K562 (cell line): ENCODE results near the gene PDCD7. TPM values are rescaled to one million over a fixed set of nuclear protein-coding genes. Genes with fewer than 3 reads are reported as not detected.

Source experiments
- ATAC-seq: fragments of 200-7000 bp; cut with Tn5 transposase; 3 replicates; pipeline ENCODE4 v1.9.1; 2020; ENCODE audit warnings: moderate library complexity
- BruUV-seq: library from RNA; stranded (reverse); fragments of 400-500 nt; replicated peaks from 2 replicates; lab custom pipeline; 2021; lab: Mats Ljungman, UMichigan
- CTCF ChIA-PET: fragments of 300-600 bp; formaldehyde crosslinking; extraction: SDS; loops from one replicate; lab custom pipeline; 2021; ENCODE audit warnings: low intra/inter-chr PET ratio; lab: Yijun Ruan, JAX
- POLR2A ChIA-PET: fragments of 300-600, 350-650 bp; sonication (Branson Sonifier 250); formaldehyde crosslinking; extraction: SDS; loops from one replicate; lab custom pipeline; 2021; ENCODE audit warnings: antibody characterized with exemption, inconsistent platforms; lab: Yijun Ruan, JAX
- DNase-seq, 4 experiments: peaks; one replicate each; pipeline versions ENCODE4 v3.0.0 to v3.0.0-alpha.2; 2011 to 2018; ENCODE audit warnings: low spot score in 3 of 4, mixed read lengths in 3 of 4; ENCODE audit errors: extremely low read depth in 1 of 4
- FAIRE-seq: peaks from 2 replicates; lab custom pipeline; 2011; peaks lifted over from hg19 to GRCh38; lab: Jason Lieb, UNC
- H2AFZ ChIP-seq: 2 replicates; pipeline ENCODE4 v1.6.0; 2011; ENCODE audit warnings: low read depth, low read length, control low read depth, inconsistent platforms
- H3K27ac ChIP-seq: fragments of 200-600 bp; 3 replicates; pipeline ENCODE4 v1.8.0; 2011; ENCODE audit warnings: low read depth, mild to moderate bottlenecking, control low read depth, inconsistent platforms, low read length, moderate library complexity, mixed read lengths; ENCODE audit errors: extremely low read depth
- H3K27me3 ChIP-seq, 2 experiments: fragments of 300-600 bp in 1 of 2; 2 replicates in 1 of 2; 3 replicates in 1 of 2; pipeline versions ENCODE4 v1.6.0 to v1.8.0; 2011; ENCODE audit warnings: inconsistent platforms in 2 of 2, low read length in 2 of 2, mild to moderate bottlenecking in 1 of 2, mixed read lengths in 1 of 2, moderate library complexity in 1 of 2; ENCODE audit not compliant: control insufficient read depth in 2 of 2, insufficient read depth in 2 of 2
- H3K36me3 ChIP-seq: fragments of 300-600 bp; 3 replicates; pipeline ENCODE4 v1.8.0; 2011; ENCODE audit warnings: mild to moderate bottlenecking, low read length, inconsistent platforms; ENCODE audit not compliant: control insufficient read depth, insufficient read depth
- H3K4me1 ChIP-seq, 2 experiments: fragments of 200-600 bp in 1 of 2; replicated peaks in 1 of 2; 2 replicates in 1 of 2; 3 replicates in 1 of 2; pipeline versions ENCODE4 v1.5.1 to v1.8.0; 2011; ENCODE audit warnings: inconsistent platforms in 2 of 2, low read length in 2 of 2, mild to moderate bottlenecking in 1 of 2, mixed read lengths in 1 of 2, moderate library complexity in 1 of 2; ENCODE audit not compliant: control insufficient read depth in 2 of 2, insufficient read depth in 2 of 2
- H3K4me2 ChIP-seq: 2 replicates; pipeline ENCODE4 v1.6.1; 2011; ENCODE audit warnings: low read length, control low read depth, inconsistent platforms, mixed read lengths; ENCODE audit not compliant: insufficient read depth
- H3K4me3 ChIP-seq: fragments of 200-600 bp; sonication (generic), shearing (Covaris generic); 2 replicates; pipeline ENCODE4 v1.5.1; 2016; ENCODE audit warnings: control low read depth, inconsistent platforms
- H3K79me2 ChIP-seq: fragments of 200-600 bp; 3 replicates; pipeline ENCODE4 v1.8.0; 2011; ENCODE audit warnings: low read length, inconsistent platforms; ENCODE audit not compliant: control insufficient read depth, insufficient read depth
- H3K9ac ChIP-seq, 2 experiments: 2 replicates each; pipeline versions ENCODE4 v1.6.0 to v1.6.1; 2011; ENCODE audit warnings: low read depth in 2 of 2, low read length in 2 of 2, control low read depth in 1 of 2, inconsistent platforms in 1 of 2, mild to moderate bottlenecking in 1 of 2, mixed read lengths in 1 of 2; ENCODE audit not compliant: insufficient read depth in 1 of 2
- H3K9me1 ChIP-seq: one replicate; pipeline ENCODE4 v1.6.0; 2011; ENCODE audit warnings: inconsistent platforms, mild to moderate bottlenecking, low read length, moderate library complexity; ENCODE audit not compliant: control insufficient read depth, insufficient read depth
- H3K9me3 ChIP-seq: replicated peaks from 2 replicates; pipeline ENCODE4 v1.5.1; 2011; ENCODE audit warnings: low read depth, low read length, inconsistent platforms; ENCODE audit not compliant: control insufficient read depth, insufficient read depth
- H4K20me1 ChIP-seq: replicated peaks from 2 replicates; pipeline ENCODE4 v1.6.1; 2011; ENCODE audit warnings: low read length, inconsistent platforms, mixed read lengths; ENCODE audit not compliant: control insufficient read depth, insufficient read depth
- BRD9 ChIP-seq: fragments of 450-650 bp; IDR thresholded peaks from 2 replicates; pipeline ENCODE4 v1.6.1; 2018; ENCODE audit warnings: low read depth; ENCODE audit not compliant: partially characterized antibody
- CEBPZ ChIP-seq: fragments of 150-350 bp; IDR thresholded peaks from 2 replicates; pipeline ENCODE4 v1.6.1; 2014; ENCODE audit warnings: low read depth, mild to moderate bottlenecking, low read length, borderline replicate concordance
- ETS1 ChIP-seq: conservative IDR thresholded peaks from 2 replicates; pipeline ENCODE4 v1.6.1; 2011; ENCODE audit warnings: low read depth, mild to moderate bottlenecking, low read length; ENCODE audit not compliant: control insufficient read depth
- KLF10 ChIP-seq: fragments of 250-450 bp; sonication (Bioruptor Pico); IDR thresholded peaks from 2 replicates; pipeline ENCODE4 v1.6.1; 2021; ENCODE audit warnings: matching md5 sums
- NR0B1 ChIP-seq: fragments of 450-650 bp; IDR thresholded peaks from one replicate; pipeline ENCODE4 v1.6.1; 2018; ENCODE audit warnings: mild to moderate bottlenecking, moderate library complexity; ENCODE audit not compliant: partially characterized antibody
- ZBTB11 ChIP-seq, 3 experiments: fragments of 200-800 bp in 1 of 3; fragments of 250-450 bp in 1 of 3; fragments of 450-650 bp in 1 of 3; sonication (Bioruptor Pico) in 1 of 3; sonication (Bioruptor generic) in 1 of 3; formaldehyde crosslinking in 1 of 3; IDR thresholded peaks; 2 replicates each; pipeline versions ENCODE4 v1.6.1 to v1.8.0; 2016 to 2022; ENCODE audit warnings: mild to moderate bottlenecking in 2 of 3, missing genetic modification characterization in 2 of 3, missing compliant biosample characterization in 1 of 3, moderate library complexity in 1 of 3
- ZC3H11A ChIP-seq: IDR thresholded peaks from 2 replicates; pipeline ENCODE4 v1.6.1; 2012; ENCODE audit warnings: low read depth, low read length, improper control_type of control experiment
- ZNF277 ChIP-seq: fragments of 250-450 bp; sonication (Bioruptor Pico); IDR thresholded peaks from 2 replicates; pipeline ENCODE4 v1.8.0; 2022; ENCODE audit warnings: inconsistent platforms, mild to moderate bottlenecking, moderate library complexity, borderline replicate concordance
- ZNF77 ChIP-seq: fragments of 250-450 bp; sonication (Bioruptor Pico); IDR thresholded peaks from 2 replicates; pipeline ENCODE4 v1.5.0; 2020
- WGBS: fragments of 100-300 bp; shearing (Covaris generic); methylation state at CpG from one replicate; pipeline ENCODE4 v1.1.6; 2016; ENCODE audit warnings: low coverage, mixed read lengths; ENCODE audit not compliant: insufficient coverage; ENCODE audit errors: missing lambda C conversion rate; 5-methylcytosine and 5-hydroxymethylcytosine counted together
- in situ Hi-C: fragments of 300-500 bp; cut with MboI; formaldehyde crosslinking; loops from 4 replicates; pipeline ENCODE4 v1.15.0; 2018; ENCODE audit warnings: inconsistent platforms, mixed read lengths
- intact Hi-C: fragments of 100-400 bp; cut with micrococcal nuclease; formaldehyde crosslinking; loops from 2 replicates; pipeline ENCODE4 v1.14.2; 2022
- polyA plus RNA-seq, 8 experiments: library from polyadenylated mRNA; depleted of rRNA in 4 of 8; stranded (reverse) in 5 of 8; unstranded in 3 of 8; fragments of >200 nt; fragmentation: Nextera tagmentation in 2 of 8; fragmentation: Illumina TruSeq in 1 of 8; extraction: Ambion mirVana in 2 of 8; extraction: Trizol in 1 of 8; gene quantifications; 2 replicates each; pipeline versions ENCODE4 v1.2.1 to v1.2.3, GENCODE V29; 2011 to 2014; ENCODE audit warnings: inconsistent platforms in 1 of 8, missing spikeins in 1 of 8
- total RNA-seq, 7 experiments: library from RNA; depleted of rRNA in 6 of 7; stranded (reverse); fragments of >200 nt in 6 of 7; fragmentation: Illumina TruSeq in 2 of 7; extraction: Trizol in 2 of 7; gene quantifications; 2 replicates each; pipeline versions ENCODE4 v1.2.1 to v1.2.3, GENCODE V29; 2011 to 2021; ENCODE audit warnings: low replicate concordance in 1 of 7

PDCD7 gene
- total and polyA plus RNA-seq, 9 of the 15 experiments (the other 6 are each of a cell fraction or from before 2014, with no cell fraction given): 11.8 to 30.2 (median 18.8) TPM

DNA sequence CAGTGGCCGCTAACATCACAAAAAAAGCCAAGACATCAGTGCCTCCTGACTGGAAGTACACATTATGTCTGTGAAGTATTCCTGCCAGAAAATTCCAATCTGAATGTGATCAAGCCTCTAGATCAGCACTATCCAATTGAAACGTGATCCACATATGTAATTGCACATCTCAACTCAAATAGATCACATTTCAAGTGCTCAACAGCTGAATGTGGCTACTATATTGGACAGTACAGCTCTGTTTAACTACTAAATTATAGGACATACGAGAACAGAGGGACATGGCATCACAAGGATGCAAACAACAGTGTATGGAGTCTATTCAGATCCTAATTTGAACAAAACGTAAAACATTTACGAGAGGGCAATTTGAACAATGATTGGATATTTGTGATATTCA is 18.1 kb downstream of the PDCD7 start:
- Histone ChIP-seq H3K27me3 (no peaks in the 10 kb centered on the region), H3K36me3 (peaks cover 57% of the 10 kb centered on the region), H3K4me1 (peaks cover 0 to 4% of the 10 kb centered on the region in 2 experiments; a peak in 1 of 5 replicates), H3K9me3 (no peaks in the 10 kb centered on the region), H3K79me2 (no peaks in the 10 kb centered on the region), H2AFZ (no peak overlapping the region), H3K4me2 (no peak overlapping the region), H3K9me1 (no peaks in the 10 kb centered on the region), H3K4me3 (no peak overlapping the region), H4K20me1 (no peaks in the 10 kb centered on the region; the same call in 1 of the 2 replicates), H3K9ac (no peak overlapping the region), H3K27ac (no peak overlapping the region)
- peak; percentile 26 for FAIRE-seq
- DNase-seq: no peak
- 71% methylated on average over 5 of the region's 5 CpGs for WGBS
- intact Hi-C loops: no loop called here
- BruUV-seq: no TSS peak
- in situ Hi-C loops: no loop called here
- POLR2A ChIA-PET: no interaction called here
- ATAC-seq: no peak
- CTCF ChIA-PET: no interaction called here
- TF ChIP-seq NR0B1 (no peak), ZBTB11 (CRISPR knock-in tag; IDR thresholded peaks at IDR 0.05) (no peak), KLF10 (CRISPR knock-in tag) (no peak), ZNF77 (CRISPR knock-in tag) (no peak), CEBPZ (no peak), BRD9 (no peak), ETS1 (no peak), ZNF277 (no peak), ZC3H11A (no peak)
